Glutamatergic neuron (in vitro differentiated cells): ENCODE data around the gene CDYL. TPM values are rescaled to one million over a fixed set of nuclear protein-coding genes. Genes with fewer than 3 reads are reported as not detected.
"Not testable (repeated sequence)": the region's sequence is repeated elsewhere in the genome, so short reads cannot be mapped to it uniquely, and the experiment has no call there.

ENCODE experiments used
- DNase-seq: peaks from one replicate; pipeline ENCODE4 v3.0.0; 2022
- H3K27ac Mint-ChIP-seq: one replicate; pipeline ENCODE4 v1.8.0; 2020; ENCODE audit warnings: mild to moderate bottlenecking, mixed read lengths, inconsistent platforms; ENCODE audit not compliant: unreplicated experiment
- H3K27me3 Mint-ChIP-seq: one replicate; pipeline ENCODE4 v1.8.0; 2020; ENCODE audit warnings: mild to moderate bottlenecking, moderate library complexity, mixed read lengths, inconsistent platforms; ENCODE audit not compliant: unreplicated experiment
- H3K36me3 Mint-ChIP-seq: one replicate; pipeline ENCODE4 v1.8.0; 2020; ENCODE audit warnings: mild to moderate bottlenecking, mixed read lengths, inconsistent platforms; ENCODE audit not compliant: unreplicated experiment
- H3K4me1 Mint-ChIP-seq: one replicate; pipeline ENCODE4 v1.8.0; 2020; ENCODE audit warnings: mild to moderate bottlenecking, low read depth, mixed read lengths, inconsistent platforms; ENCODE audit not compliant: unreplicated experiment
- H3K4me3 Mint-ChIP-seq: one replicate; pipeline ENCODE4 v1.8.0; 2020; ENCODE audit warnings: mild to moderate bottlenecking, mixed read lengths, inconsistent platforms; ENCODE audit not compliant: unreplicated experiment
- H3K9me3 Mint-ChIP-seq: one replicate; pipeline ENCODE4 v1.8.0; 2020; ENCODE audit warnings: mild to moderate bottlenecking, moderate library complexity, mixed read lengths, inconsistent platforms; ENCODE audit not compliant: unreplicated experiment
- total RNA-seq: library from RNA; stranded (reverse); fragmentation: NEBNext Ultra II Directional; extraction: Animal tissue kit (Norgen Biotek cat#: 25700); gene quantifications from one replicate; pipeline ENCODE4 v1.2.1, GENCODE V29; 2021; ENCODE audit not compliant: unreplicated experiment
- TF ChIP-seq, protein P1 (sequence below): fragments of 200-600 bp; sonication (generic); IDR thresholded peaks from one replicate; pipeline ENCODE4 v1.5.0; 2021; ENCODE audit not compliant: partially characterized antibody, unreplicated experiment

Gene CDYL
- total RNA-seq, 1 donor from 2014 or later, result 63.3 TPM

- H3K27me3 Mint-ChIP-seq, result peaks cover 1% of the 10 kb centered on the region
- no peak overlapping the region for H3K27ac Mint-ChIP-seq
- no peaks in the 10 kb centered on the region for H3K9me3 Mint-ChIP-seq
- no peak overlapping the region for H3K4me3 Mint-ChIP-seq
- no peaks in the 10 kb centered on the region for H3K36me3 Mint-ChIP-seq
- no peak for DNase-seq
- H3K4me1 Mint-ChIP-seq, result no peaks in the 10 kb centered on the region
- TF ChIP-seq, protein P1, sequence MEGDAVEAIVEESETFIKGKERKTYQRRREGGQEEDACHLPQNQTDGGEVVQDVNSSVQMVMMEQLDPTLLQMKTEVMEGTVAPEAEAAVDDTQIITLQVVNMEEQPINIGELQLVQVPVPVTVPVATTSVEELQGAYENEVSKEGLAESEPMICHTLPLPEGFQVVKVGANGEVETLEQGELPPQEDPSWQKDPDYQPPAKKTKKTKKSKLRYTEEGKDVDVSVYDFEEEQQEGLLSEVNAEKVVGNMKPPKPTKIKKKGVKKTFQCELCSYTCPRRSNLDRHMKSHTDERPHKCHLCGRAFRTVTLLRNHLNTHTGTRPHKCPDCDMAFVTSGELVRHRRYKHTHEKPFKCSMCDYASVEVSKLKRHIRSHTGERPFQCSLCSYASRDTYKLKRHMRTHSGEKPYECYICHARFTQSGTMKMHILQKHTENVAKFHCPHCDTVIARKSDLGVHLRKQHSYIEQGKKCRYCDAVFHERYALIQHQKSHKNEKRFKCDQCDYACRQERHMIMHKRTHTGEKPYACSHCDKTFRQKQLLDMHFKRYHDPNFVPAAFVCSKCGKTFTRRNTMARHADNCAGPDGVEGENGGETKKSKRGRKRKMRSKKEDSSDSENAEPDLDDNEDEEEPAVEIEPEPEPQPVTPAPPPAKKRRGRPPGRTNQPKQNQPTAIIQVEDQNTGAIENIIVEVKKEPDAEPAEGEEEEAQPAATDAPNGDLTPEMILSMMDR, result no peak
Observed at GRCh38 chr6:4999586-4999985, 223.4 kb downstream of the CDYL start.

DNA sequence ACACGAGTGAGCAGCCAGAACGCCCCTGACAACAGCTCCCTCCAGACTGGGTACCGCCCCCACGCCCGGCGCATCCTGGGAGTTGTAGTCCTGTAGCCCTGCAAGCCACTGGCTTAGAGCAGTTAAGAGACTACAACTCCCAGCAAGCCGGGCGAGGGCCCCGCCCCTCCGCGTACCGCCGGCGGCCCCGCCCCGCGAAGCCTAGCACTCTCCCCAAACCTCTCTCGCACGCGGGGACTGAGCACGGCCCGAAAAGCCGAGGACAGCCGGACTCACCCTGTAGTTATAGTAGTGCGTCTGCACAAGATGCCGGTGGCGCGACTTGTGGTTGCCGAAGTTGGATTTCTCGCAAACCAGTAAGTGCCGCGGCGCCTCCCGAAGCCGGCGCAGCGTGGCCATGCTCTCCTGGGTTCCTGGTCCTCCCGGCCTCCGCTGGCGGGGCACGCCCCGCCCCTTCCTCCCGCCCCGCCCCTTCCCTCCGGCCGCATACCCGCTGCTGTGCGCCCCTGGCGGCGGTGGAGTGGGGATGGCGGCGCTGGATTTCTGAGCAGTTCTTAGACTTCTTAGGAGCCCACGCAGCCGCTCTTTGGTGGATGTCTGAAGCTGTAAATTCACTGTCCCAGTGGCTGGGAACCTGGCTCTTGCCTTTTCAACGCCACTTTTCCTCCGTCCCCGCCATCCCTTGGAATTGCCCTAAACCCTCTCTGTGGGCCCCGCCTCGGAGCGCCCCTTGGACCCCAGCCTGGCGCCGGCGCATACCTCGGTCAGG, 227.6 kb downstream of the CDYL start, which contains the start of gene RPP40:
TSS of gene RPP40 (minus strand) at position 434 of the 769 bp plus-strand sequence. CDS start at position 399, 35 bp downstream.
- Mint-ChIP-seq H3K36me3 (no peaks in the 10 kb centered on the region), H3K4me3 (peak within 1 kb of the TSS; percentile 91), H3K27me3 (peaks cover 1% of the 10 kb centered on the region), H3K4me1 (no peaks in the 10 kb centered on the region), H3K9me3 (no peaks in the 10 kb centered on the region), H3K27ac (peak within 1 kb of the TSS; percentile 52)
- DNase-seq, result peak; percentile 99
- TF ChIP-seq, protein P1, result peak; percentile 91

- H3K27ac Mint-ChIP-seq, result peak overlapping the region; percentile 52
- H3K4me3 Mint-ChIP-seq, result peak overlapping the region; percentile 87
- H3K4me1 Mint-ChIP-seq, result no peaks in the 10 kb centered on the region
- no peaks in the 10 kb centered on the region for H3K9me3 Mint-ChIP-seq
- DNase-seq, result no peak
- H3K27me3 Mint-ChIP-seq, result peaks cover 1% of the 10 kb centered on the region
- no peaks in the 10 kb centered on the region for H3K36me3 Mint-ChIP-seq
- TF ChIP-seq, protein P1, result no peak
Observed at GRCh38 chr6:5004373-5005037, 228.3 kb downstream of the CDYL start.

DNA sequence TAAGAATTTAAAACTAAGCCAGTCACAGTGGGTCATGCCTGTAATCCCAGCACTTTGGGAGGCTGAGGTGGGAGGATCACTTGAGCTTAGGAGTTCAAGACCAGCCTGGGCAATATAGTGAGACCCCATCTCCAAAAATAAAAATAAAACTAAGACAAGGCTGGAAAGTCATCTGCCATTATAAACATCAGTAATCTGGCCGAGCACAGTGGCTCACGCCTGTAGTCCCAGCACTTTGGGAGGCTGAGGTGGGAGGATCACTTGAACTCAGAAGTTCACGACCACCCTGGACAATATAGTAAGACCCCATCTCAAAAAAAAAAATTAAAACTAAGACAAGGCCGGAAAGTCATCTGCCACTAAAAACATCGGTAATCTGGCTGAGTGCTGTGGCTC, 228.8 kb downstream of the CDYL start:
- not testable (repeated sequence) for H3K4me1 Mint-ChIP-seq, H3K27me3 Mint-ChIP-seq

More for the DNA sequence above, 228.8 kb downstream of the CDYL start:
- not testable (repeated sequence) for H3K9me3 Mint-ChIP-seq, DNase-seq, H3K36me3 Mint-ChIP-seq, H3K4me3 Mint-ChIP-seq, H3K27ac Mint-ChIP-seq

Other genes with a start within 250 kb of the CDYL start
- gene RPP40, start 227.6 kb downstream of the CDYL start, total RNA-seq, result 6.9 TPM